Prostate gland (tissue), 2 donors: Measurements from ENCODE around the gene ZGPAT. TPM values are rescaled to one million over a fixed set of nuclear protein-coding genes. Genes with fewer than 3 reads are reported as not detected.

Source experiments
- DNase-seq: peaks from one replicate; pipeline ENCODE4 v3.0.0-alpha.2; 2019; ENCODE audit warnings: low spot score
- H3K27ac ChIP-seq, 2 donors: fragments of 200-600 bp; sonication (generic); 2 replicates each; pipeline ENCODE4 v1.5.1; 2017 to 2019
- H3K27me3 ChIP-seq: fragments of 200-600 bp; sonication (generic); replicated peaks from 2 replicates; pipeline ENCODE4 v1.5.1; 2019; ENCODE audit not compliant: insufficient read depth
- H3K36me3 ChIP-seq, 2 donors: fragments of 200-600 bp; sonication (generic); 1 replicate in 1 of 2; 2 replicates in 1 of 2; pipeline versions ENCODE4 v1.5.1 to v1.8.1; 2017 to 2019
- H3K4me1 ChIP-seq: fragments of 200-600 bp; sonication (generic); replicated peaks from 2 replicates; pipeline ENCODE4 v1.5.1; 2019
- H3K4me3 ChIP-seq, 2 donors: fragments of 200-600 bp; sonication (generic); 2 replicates each; pipeline ENCODE4 v1.5.1; 2017 to 2019
- H3K9me3 ChIP-seq: fragments of 200-600 bp; sonication (generic); 2 replicates; pipeline ENCODE4 v1.5.1; 2017
- CTCF ChIP-seq, 4 experiments: fragments of 200-600 bp in 2 of 4; fragments of 450-650 bp in 2 of 4; sonication (generic) in 2 of 4; IDR thresholded peaks; 1 replicate in 3 of 4; 2 replicates in 1 of 4; pipeline ENCODE4 v1.5.1; 2016 to 2019; ENCODE audit warnings: antibody characterized with exemption in 4 of 4, mild to moderate bottlenecking in 2 of 4, moderate library complexity in 2 of 4
- POLR2A ChIP-seq: fragments of 450-650 bp; IDR thresholded peaks from one replicate; pipeline ENCODE4 v1.6.1; 2016; ENCODE audit warnings: antibody characterized with exemption, mild to moderate bottlenecking
- POLR2AphosphoS5 ChIP-seq: sonication (generic); formaldehyde crosslinking; IDR thresholded peaks from one replicate; pipeline ENCODE4 v1.6.1; 2017; ENCODE audit warnings: antibody characterized with exemption
- WGBS: methylation state at CpG from one replicate; pipeline ENCODE4 v1.1.5; 2018; 5-methylcytosine and 5-hydroxymethylcytosine counted together
- intact Hi-C: fragments of 100-400 bp; cut with DNase I; formaldehyde crosslinking; loops from one replicate; pipeline ENCODE4 v1.14.2; 2022
- total RNA-seq, 2 donors: library from RNA; depleted of rRNA; stranded (reverse); fragments of >200 nt; gene quantifications; one replicate each; pipeline ENCODE4 v1.1.0, GENCODE V29; 2016

ZGPAT gene
- total RNA-seq, 2 donors from 2014 or later, result 29.3 to 55.5 TPM

- Histone ChIP-seq H3K36me3 (peaks cover 0 to 23% of the 10 kb centered on the region in 2 donors), H3K27me3 (no peaks in the 10 kb centered on the region), H3K4me1 (peaks cover 17% of the 10 kb centered on the region), H3K4me3 (peak overlapping the region in 1 of 2 donors; percentile 91), H3K27ac (peak overlapping the region in 1 of 2 donors; percentile 70), H3K9me3 (no peaks in the 10 kb centered on the region)
- DNase-seq, result no peak
- 81% methylated on average over 12 of the region's 12 CpGs for WGBS
- TF ChIP-seq CTCF (IDR thresholded peaks at IDR 0.05), result no peak
- no peak for TF ChIP-seq POLR2AphosphoS5
- no peak for TF ChIP-seq POLR2A
- intact Hi-C loops, result loop anchor here (5.0 kb wide), 1 partner anchor 49 kb away; the partner anchor contains the start of gene RTEL1
Measured at GRCh38 chr20:63706027-63706695, 1.7 kb upstream of the ZGPAT start.

GRCh38 chr20:63706852-63707557 is 834 bp upstream of the ZGPAT start:
- peaks cover 0 to 23% of the 10 kb centered on the region in 2 donors for H3K36me3 ChIP-seq
- WGBS, result 2% methylated on average over 56 of the region's 56 CpGs

GRCh38 chr20:63708301-63709148 is 686 bp downstream of the ZGPAT start:
- DNase-seq, result no peak
- Histone ChIP-seq H3K27me3 (no peaks in the 10 kb centered on the region), H3K27ac (peak overlapping the region; percentile 70 to 73), H3K4me1 (peaks cover 17% of the 10 kb centered on the region), H3K4me3 (peak overlapping the region; percentile 84 to 91), H3K36me3 (peaks cover 0 to 21% of the 10 kb centered on the region in 2 donors), H3K9me3 (no peaks in the 10 kb centered on the region)
- TF ChIP-seq POLR2AphosphoS5 (no peak), POLR2A (no peak), CTCF (IDR thresholded peaks at IDR 0.05) (no peak)
- 33% methylated on average over 35 of the region's 67 CpGs for WGBS
- intact Hi-C loops, result loop anchor here (2.0 to 5.0 kb wide), 2 partner anchors 30 to 51 kb away; partner anchors contain the start of genes RTEL1 and SLC2A4RG

More at GRCh38 chr20:63706852-63707557, 834 bp upstream of the ZGPAT start:
- Histone ChIP-seq H3K4me1 (peaks cover 17% of the 10 kb centered on the region), H3K9me3 (no peaks in the 10 kb centered on the region), H3K27ac (peak overlapping the region; percentile 70 to 73), H3K4me3 (peak overlapping the region; percentile 84 to 91), H3K27me3 (no peaks in the 10 kb centered on the region)
- peak; percentile 10 for DNase-seq
- peak in 2 of 4 experiments; percentile 28 to 36 for TF ChIP-seq CTCF (IDR thresholded peaks at IDR 0.05)
- no peak for TF ChIP-seq POLR2AphosphoS5
- intact Hi-C loops, result loop anchor here (5.0 kb wide), 1 partner anchor 50 kb away; the partner anchor contains the start of gene RTEL1

GRCh38 chr20:63709149-63709527 is 1.3 kb downstream of the ZGPAT start:
- H3K9me3 ChIP-seq, result no peaks in the 10 kb centered on the region
- intact Hi-C loops, result loop anchor here (2.0 to 5.0 kb wide), 2 partner anchors 30 to 52 kb away; partner anchors contain the start of genes RTEL1 and SLC2A4RG
- no peaks in the 10 kb centered on the region for H3K27me3 ChIP-seq
- 92% methylated on average over 17 of the region's 17 CpGs for WGBS
- no peak overlapping the region for H3K27ac ChIP-seq
- DNase-seq, result no peak
- no peak overlapping the region for H3K4me3 ChIP-seq
- TF ChIP-seq POLR2AphosphoS5 (no peak), POLR2A (no peak), CTCF (IDR thresholded peaks at IDR 0.05) (no peak)
- H3K36me3 ChIP-seq, result peaks cover 0 to 15% of the 10 kb centered on the region in 2 donors
- H3K4me1 ChIP-seq, result peaks cover 17% of the 10 kb centered on the region
